H7 (cell line): ENCODE data around the gene ZBED4. TPM values are rescaled to one million over a fixed set of nuclear protein-coding genes. Genes with fewer than 3 reads are reported as not detected.
A peak's percentile ranks its signal among the peaks of the same experiment; 100 is the strongest.

Source experiments
- DNase-seq: peaks from one replicate; pipeline ENCODE4 v3.0.0; 2012
- H3K27me3 ChIP-seq: 2 replicates; pipeline ENCODE4 v1.6.0; 2011; ENCODE audit warnings: mild to moderate bottlenecking, low read length; ENCODE audit not compliant: control insufficient read depth, insufficient read depth
- H3K36me3 ChIP-seq: replicated peaks from 2 replicates; pipeline ENCODE4 v1.5.1; 2011; ENCODE audit warnings: low read length; ENCODE audit not compliant: control insufficient read depth, insufficient read depth
- H3K4me3 ChIP-seq: 2 replicates; pipeline ENCODE4 v1.5.1; 2011; ENCODE audit warnings: low read depth, mild to moderate bottlenecking, control low read depth, low read length, moderate library complexity; ENCODE audit not compliant: insufficient read depth
- total RNA-seq: library from RNA; depleted of rRNA; stranded (reverse); fragments of >200 nt; shearing (Covaris generic); gene quantifications from 2 replicates; pipeline ENCODE4 v1.2.3, GENCODE V29; 2014

Gene ZBED4
- total RNA-seq, 1 experiment from 2014 or later, result 23.1 TPM

GRCh38 chr22:49887064-49887451 lies 33.4 kb downstream of the ZBED4 start:
- DNase-seq, result no peak
- peaks cover 13% of the 10 kb centered on the region for H3K36me3 ChIP-seq
- no peaks in the 10 kb centered on the region for H3K27me3 ChIP-seq
- no peak overlapping the region for H3K4me3 ChIP-seq

GRCh38 chr22:49887702-49888101 lies 34.1 kb downstream of the ZBED4 start:
- no peaks in the 10 kb centered on the region for H3K27me3 ChIP-seq
- H3K36me3 ChIP-seq, result peaks cover 13% of the 10 kb centered on the region
- DNase-seq, result no peak
- no peak overlapping the region for H3K4me3 ChIP-seq

DNA sequence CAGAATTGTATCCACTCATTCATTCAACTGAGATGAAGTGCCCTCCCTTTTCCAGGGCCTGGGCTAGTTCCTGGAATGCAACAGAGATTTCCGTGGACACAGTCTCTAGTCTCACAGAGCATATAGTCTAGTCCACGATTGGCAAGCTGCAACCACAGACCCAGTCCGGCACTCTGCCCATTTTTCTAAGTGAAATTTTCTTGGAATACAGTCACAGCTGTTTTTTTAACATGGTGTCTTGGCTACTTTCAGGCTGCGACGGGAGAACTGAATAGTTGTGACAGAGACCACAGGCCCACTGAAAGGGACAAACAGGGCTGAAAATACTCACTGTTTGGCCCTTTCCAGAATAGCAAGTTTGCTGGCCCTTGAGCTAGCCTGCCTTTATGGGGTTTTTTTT lies 35.4 kb downstream of the ZBED4 start:
- Histone ChIP-seq H3K4me3 (no peak overlapping the region), H3K27me3 (no peaks in the 10 kb centered on the region), H3K36me3 (peaks cover 13% of the 10 kb centered on the region)
- no peak for DNase-seq

GRCh38 chr22:49892226-49892899 lies 38.7 kb downstream of the ZBED4 start:
- no peak for DNase-seq
- Histone ChIP-seq H3K4me3 (no peak overlapping the region), H3K27me3 (no peaks in the 10 kb centered on the region), H3K36me3 (peaks cover 3% of the 10 kb centered on the region)

- Histone ChIP-seq H3K4me3 (no peak overlapping the region), H3K27me3 (no peaks in the 10 kb centered on the region), H3K36me3 (peaks cover 3% of the 10 kb centered on the region)
- DNase-seq, result no peak
These were observed 39.4 kb downstream of the ZBED4 start for GRCh38 chr22:49893025-49893424.

- no peaks in the 10 kb centered on the region for H3K27me3 ChIP-seq
- peaks cover 1% of the 10 kb centered on the region for H3K36me3 ChIP-seq
- DNase-seq, result peak; percentile 50
- no peak overlapping the region for H3K4me3 ChIP-seq
These were observed 40.8 kb downstream of the ZBED4 start for GRCh38 chr22:49894322-49895054.

DNA sequence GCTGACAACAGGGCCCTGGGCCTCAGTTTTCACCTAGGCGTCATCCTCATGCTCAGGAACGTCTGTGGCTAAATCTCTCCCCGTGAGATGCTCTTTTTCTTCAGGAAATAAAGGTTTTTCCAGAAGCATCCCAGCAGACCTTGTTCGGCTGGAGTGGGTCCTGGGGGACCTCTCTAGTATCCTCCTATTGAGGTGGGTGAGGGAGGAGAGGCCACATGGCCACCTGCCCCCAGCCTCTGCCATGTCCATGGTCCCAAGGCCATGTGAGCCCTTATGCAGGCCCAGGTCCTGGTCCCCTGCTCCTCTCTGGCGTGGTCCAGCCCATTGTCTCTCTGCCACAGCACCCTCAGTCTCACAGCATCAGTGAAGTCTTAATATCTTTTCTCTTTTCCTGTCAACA lies 42.6 kb downstream of the ZBED4 start:
- no peak overlapping the region for H3K4me3 ChIP-seq
- no peaks in the 10 kb centered on the region for H3K27me3 ChIP-seq
- no peak for DNase-seq
- no peaks in the 10 kb centered on the region; the same call in none of the 2 replicates for H3K36me3 ChIP-seq

DNA sequence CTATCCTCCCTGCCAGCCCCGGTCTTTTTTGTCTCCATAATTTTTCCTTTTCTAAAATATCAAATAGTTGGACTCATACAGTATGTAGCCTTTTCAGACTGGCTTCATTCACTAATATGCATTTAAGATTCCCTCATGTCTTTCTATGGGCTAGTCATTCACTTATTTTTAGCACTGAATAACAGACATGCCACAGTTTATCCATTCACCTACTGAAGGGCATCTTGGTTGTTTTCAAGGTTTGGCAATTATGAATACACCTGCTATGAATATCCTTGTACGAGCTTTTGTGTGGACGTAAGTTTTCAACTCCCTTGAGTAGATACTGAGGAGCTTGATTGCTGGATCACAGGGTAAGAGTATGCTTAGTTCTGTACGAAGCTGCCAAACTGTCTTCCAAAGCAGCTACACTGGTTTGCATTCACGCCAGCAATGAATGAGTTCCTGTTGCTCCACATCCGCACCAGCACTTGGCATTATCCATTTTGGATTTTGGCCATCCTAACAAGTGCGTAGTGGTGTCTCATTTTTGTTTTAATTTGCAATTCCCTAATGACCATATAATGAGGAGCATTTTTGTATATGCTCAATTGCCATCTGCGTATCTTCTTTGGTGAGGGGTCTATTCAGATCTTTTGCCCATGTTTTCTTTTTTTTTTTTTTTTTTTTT lies 43.5 kb downstream of the ZBED4 start:
- Histone ChIP-seq H3K27me3 (no peaks in the 10 kb centered on the region), H3K4me3 (no peak overlapping the region), H3K36me3 (peaks cover 1% of the 10 kb centered on the region; the same call in 1 of the 2 replicates)
- no peak for DNase-seq

GRCh38 chr22:49899530-49899929 lies 45.9 kb downstream of the ZBED4 start:
- DNase-seq, result no peak
- H3K27me3 ChIP-seq, result no peaks in the 10 kb centered on the region
- no peak overlapping the region for H3K4me3 ChIP-seq
- peaks cover 3% of the 10 kb centered on the region for H3K36me3 ChIP-seq

DNA sequence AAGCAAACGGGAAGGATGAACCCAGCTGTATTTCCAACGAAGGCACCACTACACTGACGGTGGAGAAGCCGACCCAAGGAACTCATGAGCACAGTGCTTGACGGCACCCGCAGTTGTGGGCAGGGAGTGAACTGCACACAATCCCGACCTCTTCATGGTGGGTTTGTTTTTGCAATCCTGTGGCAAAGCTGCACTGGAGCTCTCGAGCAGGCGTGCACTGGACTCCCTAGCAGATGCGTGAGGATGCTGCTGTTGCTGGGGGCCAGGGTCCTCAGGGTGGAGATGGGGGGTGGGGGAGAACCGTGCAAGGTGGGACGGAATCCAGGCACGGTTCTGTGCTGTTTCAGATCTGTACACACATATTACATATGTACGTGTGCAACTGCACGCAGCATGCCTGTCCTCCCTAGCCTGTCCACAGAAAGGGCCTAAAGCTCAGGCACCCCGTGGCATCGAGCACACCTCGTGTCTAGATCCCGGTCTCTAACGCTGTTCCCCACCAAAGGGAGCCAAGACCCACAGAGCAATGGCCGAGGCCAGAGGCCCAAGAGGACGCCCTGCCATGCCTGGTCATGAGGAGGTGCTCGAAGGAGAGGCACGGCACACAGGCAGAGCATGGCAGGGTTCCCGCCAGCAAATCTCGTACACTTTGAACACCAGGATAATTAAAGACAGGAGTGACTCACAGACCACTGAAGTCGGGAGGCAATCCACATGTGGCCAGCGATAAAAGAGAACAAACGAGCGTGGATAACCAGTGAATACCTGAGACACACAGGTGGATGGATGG lies 47.0 kb downstream of the ZBED4 start:
- Histone ChIP-seq H3K27me3 (no peaks in the 10 kb centered on the region), H3K4me3 (no peak overlapping the region), H3K36me3 (peaks cover 3% of the 10 kb centered on the region)
- no peak for DNase-seq

- Histone ChIP-seq H3K36me3 (peaks cover 3% of the 10 kb centered on the region), H3K27me3 (no peaks in the 10 kb centered on the region), H3K4me3 (no peak overlapping the region)
- DNase-seq, result no peak
These were observed 47.8 kb downstream of the ZBED4 start for GRCh38 chr22:49901457-49901856.

DNA sequence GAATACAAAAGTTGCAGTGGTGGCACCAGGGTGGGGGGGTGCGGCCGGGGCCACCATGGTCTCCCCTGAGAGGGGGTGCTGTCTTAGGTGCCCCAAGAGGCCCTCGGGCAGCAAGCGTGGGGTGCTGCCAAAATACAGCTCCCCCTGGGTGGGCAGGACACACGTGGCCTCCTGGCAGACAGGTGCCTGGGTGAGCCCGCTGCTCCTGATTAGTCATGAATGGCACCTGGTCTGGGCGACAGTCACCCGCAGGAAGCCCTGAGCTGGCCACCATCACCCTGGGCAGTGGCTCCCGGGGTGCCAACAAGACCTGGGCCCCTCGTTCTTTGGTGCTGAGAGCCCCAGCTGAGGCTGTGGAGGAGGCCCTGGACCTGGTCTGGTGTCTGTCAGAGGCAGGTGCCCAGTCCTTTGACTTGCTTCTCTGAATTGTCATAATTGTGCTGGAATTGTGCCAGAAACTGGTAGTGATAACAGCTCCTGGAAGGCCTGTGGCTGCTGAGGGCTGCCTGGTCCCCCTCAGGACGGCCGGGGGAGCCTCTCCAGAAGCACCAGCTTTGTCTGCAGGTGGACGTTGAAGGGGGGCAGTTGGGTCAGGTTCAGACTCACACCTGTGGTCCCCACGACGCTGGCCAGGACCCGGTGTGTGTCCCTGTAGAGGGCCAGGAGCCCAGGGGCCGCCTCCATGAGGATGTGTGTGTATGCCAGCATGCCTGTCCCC lies 49.8 kb downstream of the ZBED4 start:
- Histone ChIP-seq H3K36me3 (peaks cover 5% of the 10 kb centered on the region), H3K27me3 (no peaks in the 10 kb centered on the region), H3K4me3 (no peak overlapping the region)
- DNase-seq, result no peak

DNA sequence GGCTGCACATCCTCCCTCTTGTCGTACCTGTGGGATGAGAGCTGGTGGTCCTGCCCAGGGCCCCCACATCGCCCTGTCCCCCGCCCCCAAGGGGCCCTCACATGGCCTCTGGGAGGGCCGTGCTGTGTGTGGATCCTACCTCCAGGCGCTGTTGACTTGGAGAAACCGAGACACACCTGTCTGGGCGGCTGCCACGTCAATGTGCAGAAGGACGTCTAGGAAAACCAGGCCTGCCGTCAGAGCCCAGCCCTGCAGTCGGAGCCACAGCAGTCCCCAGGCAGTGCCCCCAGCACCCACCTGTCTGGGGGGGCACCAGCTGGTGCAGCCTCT lies 50.4 kb downstream of the ZBED4 start:
- Histone ChIP-seq H3K4me3 (no peak overlapping the region), H3K36me3 (peaks cover 5% of the 10 kb centered on the region), H3K27me3 (no peaks in the 10 kb centered on the region)
- DNase-seq, result no peak

GRCh38 chr22:49905465-49905864 lies 51.8 kb downstream of the ZBED4 start:
- no peak for DNase-seq

More at GRCh38 chr22:49905465-49905864, 51.8 kb downstream of the ZBED4 start:
- H3K4me3 ChIP-seq, result no peak overlapping the region
- H3K36me3 ChIP-seq, result peaks cover 5% of the 10 kb centered on the region
- no peaks in the 10 kb centered on the region for H3K27me3 ChIP-seq
